Omental fat pad (tissue), 4 donors: Measurements from ENCODE around the gene ATP9A. TPM values are rescaled to one million over a fixed set of nuclear protein-coding genes. Genes with fewer than 3 reads are reported as not detected.
"Not testable (repeated sequence)": the region's sequence is repeated elsewhere in the genome, so short reads cannot be mapped to it uniquely, and the experiment has no call there.

Experiments used
- ATAC-seq: fragments of 150-250 bp; one replicate; pipeline ENCODE4 v1.9.1; 2016; ENCODE audit warnings: mild to moderate bottlenecking, moderate library complexity; ENCODE audit not compliant: low FRiP score
- DNase-seq: peaks from one replicate; pipeline ENCODE4 v3.0.0-alpha.2; 2019; ENCODE audit warnings: low spot score
- total RNA-seq, 4 donors: library from RNA; depleted of rRNA; stranded (reverse); fragments of >200 nt; gene quantifications; one replicate each; pipeline ENCODE4 v1.1.0, GENCODE V29; 2016
- TF ChIP-seq, protein P1 (sequence below), 3 donors: fragments of 450-650 bp; IDR thresholded peaks; one replicate each; pipeline ENCODE4 v1.5.1; 2016 to 2017; ENCODE audit warnings: antibody characterized with exemption in 3 of 3, mild to moderate bottlenecking in 3 of 3, moderate library complexity in 2 of 3

ATP9A gene
- total RNA-seq, 4 donors from 2014 or later = 16.7 to 129 (median 55.0) TPM

DNA sequence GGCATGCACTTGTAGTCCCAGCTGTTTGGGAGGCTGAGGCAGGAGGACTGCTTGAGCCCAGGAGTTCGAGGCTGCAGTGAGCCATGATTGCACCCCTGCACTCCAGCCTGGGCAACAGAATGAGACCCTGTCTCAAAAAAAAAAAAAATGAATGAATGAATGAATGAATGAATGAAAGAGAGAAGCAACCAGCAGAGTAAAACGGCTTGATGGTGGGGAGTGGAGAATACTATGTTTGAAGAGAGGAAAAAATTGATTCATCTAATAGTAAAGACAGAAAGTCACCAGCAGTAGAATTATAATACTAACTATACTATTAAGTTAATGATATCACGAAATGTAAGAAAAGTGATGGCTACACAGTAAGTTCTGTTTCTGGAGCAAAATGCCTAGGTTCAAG, 80.6 kb downstream of the ATP9A start:
- no peak for DNase-seq
- ATAC-seq = no peak
- TF ChIP-seq, protein P1, sequence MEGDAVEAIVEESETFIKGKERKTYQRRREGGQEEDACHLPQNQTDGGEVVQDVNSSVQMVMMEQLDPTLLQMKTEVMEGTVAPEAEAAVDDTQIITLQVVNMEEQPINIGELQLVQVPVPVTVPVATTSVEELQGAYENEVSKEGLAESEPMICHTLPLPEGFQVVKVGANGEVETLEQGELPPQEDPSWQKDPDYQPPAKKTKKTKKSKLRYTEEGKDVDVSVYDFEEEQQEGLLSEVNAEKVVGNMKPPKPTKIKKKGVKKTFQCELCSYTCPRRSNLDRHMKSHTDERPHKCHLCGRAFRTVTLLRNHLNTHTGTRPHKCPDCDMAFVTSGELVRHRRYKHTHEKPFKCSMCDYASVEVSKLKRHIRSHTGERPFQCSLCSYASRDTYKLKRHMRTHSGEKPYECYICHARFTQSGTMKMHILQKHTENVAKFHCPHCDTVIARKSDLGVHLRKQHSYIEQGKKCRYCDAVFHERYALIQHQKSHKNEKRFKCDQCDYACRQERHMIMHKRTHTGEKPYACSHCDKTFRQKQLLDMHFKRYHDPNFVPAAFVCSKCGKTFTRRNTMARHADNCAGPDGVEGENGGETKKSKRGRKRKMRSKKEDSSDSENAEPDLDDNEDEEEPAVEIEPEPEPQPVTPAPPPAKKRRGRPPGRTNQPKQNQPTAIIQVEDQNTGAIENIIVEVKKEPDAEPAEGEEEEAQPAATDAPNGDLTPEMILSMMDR (IDR thresholded peaks at IDR 0.05) = no peak

DNA sequence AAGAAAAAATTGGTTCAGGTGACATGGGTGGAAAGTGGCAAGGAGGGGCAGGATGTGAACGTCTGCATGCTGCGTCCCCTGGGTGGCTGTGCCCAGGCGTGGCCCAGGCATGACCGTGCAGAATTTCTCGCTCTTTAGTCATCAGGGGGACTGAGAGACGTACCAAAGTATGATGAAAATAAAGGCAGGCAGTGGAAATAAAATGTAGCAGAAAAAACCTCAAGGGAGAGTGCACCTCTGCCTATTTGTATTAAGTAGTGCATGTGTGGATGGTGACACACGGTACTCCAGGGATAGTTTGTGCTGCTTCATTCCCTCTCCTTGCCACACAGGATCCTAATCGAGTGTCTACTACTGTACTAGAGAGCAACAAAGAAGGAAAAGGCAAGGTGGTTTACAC, 81.1 kb downstream of the ATP9A start:
- TF ChIP-seq, protein P1 (IDR thresholded peaks at IDR 0.05) = no peak
- DNase-seq (no peak), ATAC-seq (no peak)

DNA sequence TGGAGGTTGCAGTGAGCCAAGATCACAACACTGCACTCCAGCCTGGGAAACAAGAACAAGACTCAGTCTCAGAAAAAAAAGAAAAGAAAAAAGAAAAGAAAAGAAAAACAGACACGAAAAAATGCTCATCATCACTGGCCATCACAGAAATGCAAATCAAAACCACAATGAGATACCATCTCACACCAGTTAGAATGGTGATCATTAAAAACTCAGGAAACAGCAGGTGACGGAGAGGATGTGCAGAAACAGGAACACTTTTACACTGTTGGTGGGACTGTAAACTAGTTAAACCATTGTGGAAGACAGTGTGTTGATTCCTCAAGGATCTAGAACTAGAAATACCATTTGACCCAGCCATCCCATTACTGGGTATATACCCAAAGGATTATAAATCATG, 82.7 kb downstream of the ATP9A start:
- not testable (repeated sequence) for ATAC-seq, DNase-seq

DNA sequence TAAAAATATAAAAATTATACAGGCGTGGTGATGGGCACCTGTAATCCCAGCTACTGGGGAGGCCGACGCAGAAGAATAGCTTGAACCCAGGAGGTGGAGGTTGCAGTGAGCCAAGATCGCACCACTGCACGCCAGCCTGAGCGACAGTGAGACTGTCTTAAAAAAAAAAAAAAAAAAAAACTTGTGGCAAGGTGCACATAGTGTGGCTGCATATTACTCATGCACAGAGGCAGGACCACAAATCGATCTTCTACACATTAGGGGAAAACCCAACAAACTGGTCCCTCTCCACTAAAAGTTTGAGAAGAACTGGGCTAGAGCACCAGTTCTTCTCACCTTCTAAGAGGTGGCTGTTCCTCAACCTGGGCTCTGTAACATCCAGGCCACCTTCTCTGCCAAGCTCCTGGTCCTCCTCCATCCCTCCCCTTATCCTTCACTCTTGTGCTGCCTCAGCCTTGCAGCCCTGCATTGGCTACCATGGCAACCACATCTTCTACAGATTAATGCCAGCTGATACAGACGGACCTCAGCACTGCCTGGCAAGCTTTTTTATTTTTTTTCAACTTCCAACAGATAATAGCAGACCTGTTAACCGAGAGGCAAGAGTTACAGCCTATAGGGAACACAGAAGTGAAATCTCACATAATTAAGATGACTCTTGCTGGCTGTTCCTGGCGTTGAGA, 88.0 kb downstream of the ATP9A start:
- ATAC-seq (no peak), DNase-seq (no peak)
- TF ChIP-seq, protein P1 (IDR thresholded peaks at IDR 0.05) = no peak

- TF ChIP-seq, protein P1 (IDR thresholded peaks at IDR 0.05) = no peak
- ATAC-seq (no peak), DNase-seq (no peak)
These were observed 88.8 kb downstream of the ATP9A start for GRCh38 chr20:51679254-51679921.

DNA sequence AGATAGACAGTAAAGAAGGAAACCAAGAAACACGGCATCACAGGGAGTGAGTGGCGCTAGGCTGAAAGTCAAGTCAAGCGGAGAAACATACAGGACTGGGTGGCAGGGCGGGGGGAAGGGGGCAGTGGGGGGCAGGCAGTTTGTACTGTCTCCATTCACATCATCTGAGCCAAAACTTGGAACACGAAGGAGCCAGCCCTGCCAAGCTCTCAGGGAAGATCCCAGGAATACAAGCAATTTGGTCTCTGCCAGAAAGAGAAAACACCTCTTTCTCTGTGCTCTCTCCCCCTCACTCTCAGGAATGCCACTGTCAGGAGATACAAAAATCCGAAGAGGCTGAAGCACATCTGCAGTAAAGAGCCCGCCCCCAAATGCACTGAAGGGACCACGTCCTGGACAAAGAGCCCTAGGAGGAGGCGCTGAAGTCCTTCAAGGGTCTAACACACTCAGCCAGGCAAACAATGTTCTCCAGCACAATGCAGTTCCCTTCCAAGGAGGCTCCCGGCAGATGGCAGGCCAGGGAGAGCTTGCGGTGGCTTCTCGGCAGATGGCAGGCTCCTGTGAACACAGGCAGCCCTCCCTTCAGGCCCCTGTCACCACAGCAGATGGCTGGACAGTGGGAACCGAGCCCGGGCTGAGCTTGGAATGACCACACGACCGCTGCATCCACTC, 90.0 kb downstream of the ATP9A start:
- no peak for DNase-seq
- TF ChIP-seq, protein P1 (IDR thresholded peaks at IDR 0.05) = no peak
- no peak for ATAC-seq

DNA sequence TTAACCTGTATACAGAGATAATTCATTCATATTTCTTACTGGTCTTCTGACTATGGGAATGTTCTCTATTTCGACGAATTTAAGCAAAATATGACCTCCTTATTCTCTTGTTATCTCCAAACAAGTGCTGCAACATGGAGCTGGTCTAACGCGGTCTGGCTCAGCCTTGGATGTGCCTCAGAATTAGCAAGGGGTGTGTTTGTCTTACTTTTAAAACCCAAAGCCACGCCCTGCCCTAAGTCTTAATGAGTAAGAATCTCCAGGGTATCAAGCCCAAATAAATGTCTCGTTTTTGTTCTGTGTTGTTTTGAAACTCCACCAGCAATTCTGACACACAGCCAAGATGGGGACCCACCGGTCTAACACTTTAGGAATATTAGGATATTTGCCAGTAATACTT, 99.2 kb downstream of the ATP9A start:
- TF ChIP-seq, protein P1 (IDR thresholded peaks at IDR 0.05) = no peak
- ATAC-seq = no peak
- no peak for DNase-seq
